GM12878 (cell line): ENCODE results near the gene TBC1D9B.

ENCODE experiments used
- BHLHE40 ChIP-seq, 2 experiments: fragments of 450-650 bp in 1 of 2; IDR thresholded peaks; 2 replicates each; pipeline ENCODE4 v1.6.1; 2011 to 2017; ENCODE audit warnings: low read depth in 2 of 2, borderline replicate concordance in 1 of 2, improper control_type of control experiment in 1 of 2, low read length in 1 of 2, mild to moderate bottlenecking in 1 of 2
- CEBPB ChIP-seq, 2 experiments: fragments of 150-350 bp in 1 of 2; IDR thresholded peaks; 2 replicates each; pipeline ENCODE4 v1.6.1; 2012 to 2014; ENCODE audit warnings: low read depth in 2 of 2, low read length in 2 of 2, borderline replicate concordance in 1 of 2, inconsistent platforms in 1 of 2
- CTCF ChIP-seq, 3 experiments: IDR thresholded peaks in 2 of 3; conservative IDR thresholded peaks in 1 of 3; 2 replicates each; pipeline ENCODE4 v1.5.1; 2011; ENCODE audit warnings: low read depth in 3 of 3, low read length in 3 of 3, mild to moderate bottlenecking in 3 of 3, control low read depth in 2 of 3, moderate library complexity in 2 of 3, inconsistent platforms in 1 of 3, mixed read lengths in 1 of 3; ENCODE audit not compliant: control insufficient read depth in 2 of 3, insufficient read depth in 1 of 3; ENCODE audit errors: extremely low read depth in 1 of 3
- EZH2 ChIP-seq: IDR thresholded peaks from 2 replicates; pipeline ENCODE4 v1.6.1; 2012; ENCODE audit warnings: low read depth, mild to moderate bottlenecking, control low read depth, inconsistent platforms, low read length, borderline replicate concordance; ENCODE audit not compliant: control insufficient read depth
- FOXK2 ChIP-seq: fragments of 450-650 bp; IDR thresholded peaks from 2 replicates; pipeline ENCODE4 v1.6.1; 2017; ENCODE audit warnings: mild to moderate bottlenecking, moderate library complexity
- NBN ChIP-seq: fragments of 450-650 bp; IDR thresholded peaks from 2 replicates; pipeline ENCODE4 v1.6.1; 2016
- POLR2A ChIP-seq: IDR thresholded peaks from 2 replicates; pipeline ENCODE4 v1.6.1; 2011; ENCODE audit warnings: low read depth, mild to moderate bottlenecking, low read length
- TAF1 ChIP-seq: IDR thresholded peaks from 2 replicates; pipeline ENCODE4 v1.6.1; 2011; ENCODE audit warnings: mild to moderate bottlenecking, low read depth, low read length, borderline replicate concordance
- USF2 ChIP-seq: IDR thresholded peaks from 2 replicates; pipeline ENCODE4 v1.6.1; 2011; ENCODE audit warnings: low read depth, low read length, improper control_type of control experiment, borderline replicate concordance
- YY1 ChIP-seq: IDR thresholded peaks from 2 replicates; pipeline ENCODE4 v1.6.1; 2011; ENCODE audit warnings: low read depth, mild to moderate bottlenecking, low read length
- ZNF274 ChIP-seq: IDR thresholded peaks from one replicate; pipeline ENCODE4 v1.8.0; 2011; ENCODE audit not compliant: insufficient read length, insufficient read depth
- TF ChIP-seq, protein P1 (sequence below): IDR thresholded peaks from 2 replicates; pipeline ENCODE4 v1.6.1; 2012; ENCODE audit warnings: mild to moderate bottlenecking, low read depth, low read length

GRCh38 chr5:179840766-179841165 lies 66.9 kb downstream of the TBC1D9B start:
- TF ChIP-seq EZH2: no peak
- TF ChIP-seq CEBPB (IDR thresholded peaks at IDR 0.05; ENCODE audit: borderline replicate concordance in 1 of 2, low read depth in 2 of 2, low read length in 2 of 2): no peak
- no peak for TF ChIP-seq NBN
- TF ChIP-seq CTCF (IDR thresholded peaks at IDR 0.05 in 2 of 3, conservative IDR thresholded peaks at IDR 0.05 in 1 of 3; ENCODE audit: control insufficient read depth in 2 of 3, extremely low read depth in 1 of 3, insufficient read depth in 1 of 3, low read depth in 3 of 3, low read length in 3 of 3): no peak
- TF ChIP-seq FOXK2: no peak
- no peak for TF ChIP-seq BHLHE40 (IDR thresholded peaks at IDR 0.05; ENCODE audit: borderline replicate concordance in 1 of 2, low read depth in 2 of 2, low read length in 1 of 2)
- no peak for TF ChIP-seq TAF1
- no peak for TF ChIP-seq POLR2A
- no peak for TF ChIP-seq ZNF274
- TF ChIP-seq USF2: no peak
- no peak for TF ChIP-seq YY1
- TF ChIP-seq, protein P1, sequence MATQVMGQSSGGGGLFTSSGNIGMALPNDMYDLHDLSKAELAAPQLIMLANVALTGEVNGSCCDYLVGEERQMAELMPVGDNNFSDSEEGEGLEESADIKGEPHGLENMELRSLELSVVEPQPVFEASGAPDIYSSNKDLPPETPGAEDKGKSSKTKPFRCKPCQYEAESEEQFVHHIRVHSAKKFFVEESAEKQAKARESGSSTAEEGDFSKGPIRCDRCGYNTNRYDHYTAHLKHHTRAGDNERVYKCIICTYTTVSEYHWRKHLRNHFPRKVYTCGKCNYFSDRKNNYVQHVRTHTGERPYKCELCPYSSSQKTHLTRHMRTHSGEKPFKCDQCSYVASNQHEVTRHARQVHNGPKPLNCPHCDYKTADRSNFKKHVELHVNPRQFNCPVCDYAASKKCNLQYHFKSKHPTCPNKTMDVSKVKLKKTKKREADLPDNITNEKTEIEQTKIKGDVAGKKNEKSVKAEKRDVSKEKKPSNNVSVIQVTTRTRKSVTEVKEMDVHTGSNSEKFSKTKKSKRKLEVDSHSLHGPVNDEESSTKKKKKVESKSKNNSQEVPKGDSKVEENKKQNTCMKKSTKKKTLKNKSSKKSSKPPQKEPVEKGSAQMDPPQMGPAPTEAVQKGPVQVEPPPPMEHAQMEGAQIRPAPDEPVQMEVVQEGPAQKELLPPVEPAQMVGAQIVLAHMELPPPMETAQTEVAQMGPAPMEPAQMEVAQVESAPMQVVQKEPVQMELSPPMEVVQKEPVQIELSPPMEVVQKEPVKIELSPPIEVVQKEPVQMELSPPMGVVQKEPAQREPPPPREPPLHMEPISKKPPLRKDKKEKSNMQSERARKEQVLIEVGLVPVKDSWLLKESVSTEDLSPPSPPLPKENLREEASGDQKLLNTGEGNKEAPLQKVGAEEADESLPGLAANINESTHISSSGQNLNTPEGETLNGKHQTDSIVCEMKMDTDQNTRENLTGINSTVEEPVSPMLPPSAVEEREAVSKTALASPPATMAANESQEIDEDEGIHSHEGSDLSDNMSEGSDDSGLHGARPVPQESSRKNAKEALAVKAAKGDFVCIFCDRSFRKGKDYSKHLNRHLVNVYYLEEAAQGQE: no peak
